ENCODE measurements around the gene IQCF6.

Gene IQCF6

GRCh38 chr3:51817375-51817774 lies 38.3 kb upstream of the IQCF6 start:
- no peaks in the 10 kb centered on the region for H3K9me3 ChIP-seq (ENCODE audit: control insufficient read depth, low read length)
- H3K36me3 ChIP-seq (ENCODE audit: control insufficient read depth, insufficient read depth, low read length), result no peaks in the 10 kb centered on the region
- no peak overlapping the region for H3K4me3 ChIP-seq (ENCODE audit: low read depth, low read length)
- no peaks in the 10 kb centered on the region for H3K27me3 ChIP-seq (ENCODE audit: control insufficient read depth, insufficient read depth, low read length)
- H3K79me2 ChIP-seq, result no peaks in the 10 kb centered on the region
- no peak for TF ChIP-seq CTCF (IDR thresholded peaks at IDR 0.05)
- H3K4me1 ChIP-seq, result no peaks in the 10 kb centered on the region
- H3K9ac ChIP-seq, result no peak overlapping the region
- H2AFZ ChIP-seq, result no peak overlapping the region
- no peak overlapping the region for H3K27ac ChIP-seq
- no peak overlapping the region for H3K4me2 ChIP-seq (ENCODE audit: low read length)

- Histone ChIP-seq H3K9ac (no peak overlapping the region), H3K4me2 (ENCODE audit: low read length) (no peak overlapping the region), H3K27me3 (ENCODE audit: control insufficient read depth, insufficient read depth, low read length) (no peaks in the 10 kb centered on the region), H3K9me3 (ENCODE audit: control insufficient read depth, low read length) (no peaks in the 10 kb centered on the region), H3K4me1 (no peaks in the 10 kb centered on the region), H3K36me3 (ENCODE audit: control insufficient read depth, insufficient read depth, low read length) (no peaks in the 10 kb centered on the region), H3K27ac (no peak overlapping the region), H2AFZ (no peak overlapping the region), H3K4me3 (ENCODE audit: low read depth, low read length) (no peak overlapping the region), H3K79me2 (no peaks in the 10 kb centered on the region)
- TF ChIP-seq CTCF (IDR thresholded peaks at IDR 0.05), result no peak
These were observed 37.7 kb upstream of the IQCF6 start for GRCh38 chr3:51816723-51817122.

- no peak for TF ChIP-seq CTCF (IDR thresholded peaks at IDR 0.05)
- H3K4me3 ChIP-seq (ENCODE audit: low read depth, low read length), result no peak overlapping the region
- H3K9me3 ChIP-seq (ENCODE audit: control insufficient read depth, low read length), result no peaks in the 10 kb centered on the region
- H3K36me3 ChIP-seq (ENCODE audit: control insufficient read depth, insufficient read depth, low read length), result no peaks in the 10 kb centered on the region
- no peaks in the 10 kb centered on the region for H3K27me3 ChIP-seq (ENCODE audit: control insufficient read depth, insufficient read depth, low read length)
- H3K79me2 ChIP-seq, result no peaks in the 10 kb centered on the region
- H3K9ac ChIP-seq, result no peak overlapping the region
- H3K4me2 ChIP-seq (ENCODE audit: low read length), result no peak overlapping the region
- no peaks in the 10 kb centered on the region for H3K4me1 ChIP-seq
- H3K27ac ChIP-seq, result no peak overlapping the region
- no peak overlapping the region for H2AFZ ChIP-seq
These were observed 36.6 kb upstream of the IQCF6 start for GRCh38 chr3:51815614-51816013.

- H2AFZ ChIP-seq, result no peak overlapping the region
- TF ChIP-seq CTCF (IDR thresholded peaks at IDR 0.05), result no peak
- no peaks in the 10 kb centered on the region for H3K9me3 ChIP-seq (ENCODE audit: control insufficient read depth, low read length)
- no peaks in the 10 kb centered on the region for H3K79me2 ChIP-seq
- no peaks in the 10 kb centered on the region for H3K36me3 ChIP-seq (ENCODE audit: control insufficient read depth, insufficient read depth, low read length)
- no peak overlapping the region for H3K9ac ChIP-seq
- H3K27ac ChIP-seq, result no peak overlapping the region
- no peaks in the 10 kb centered on the region for H3K27me3 ChIP-seq (ENCODE audit: control insufficient read depth, insufficient read depth, low read length)
- no peak overlapping the region for H3K4me3 ChIP-seq (ENCODE audit: low read depth, low read length)
- no peaks in the 10 kb centered on the region for H3K4me1 ChIP-seq
- H3K4me2 ChIP-seq (ENCODE audit: low read length), result no peak overlapping the region
These were observed 35.0 kb upstream of the IQCF6 start for GRCh38 chr3:51814034-51814433.

- H3K4me1 ChIP-seq, result no peaks in the 10 kb centered on the region
- no peak overlapping the region for H3K9ac ChIP-seq
- TF ChIP-seq CTCF (IDR thresholded peaks at IDR 0.05), result no peak
- no peak overlapping the region for H3K27ac ChIP-seq
- H3K4me3 ChIP-seq (ENCODE audit: low read depth, low read length), result no peak overlapping the region
- no peak overlapping the region for H2AFZ ChIP-seq
- no peaks in the 10 kb centered on the region for H3K27me3 ChIP-seq (ENCODE audit: control insufficient read depth, insufficient read depth, low read length)
- no peaks in the 10 kb centered on the region for H3K9me3 ChIP-seq (ENCODE audit: control insufficient read depth, low read length)
- H3K36me3 ChIP-seq (ENCODE audit: control insufficient read depth, insufficient read depth, low read length), result no peaks in the 10 kb centered on the region
- no peak overlapping the region for H3K4me2 ChIP-seq (ENCODE audit: low read length)
- H3K79me2 ChIP-seq, result no peaks in the 10 kb centered on the region
These were observed 34.5 kb upstream of the IQCF6 start for GRCh38 chr3:51813539-51813938.
